GM19328 (cell line): Measurements from ENCODE around the gene KBTBD3.
"Not testable (repeated sequence)": the region's sequence is repeated elsewhere in the genome, so short reads cannot be mapped to it uniquely, and the experiment has no call there.

Source experiments
- ATAC-seq: cut with Tn5 transposase; IDR thresholded peaks from one replicate; pipeline ENCODE4 v1.9.1; 2021; ENCODE audit warnings: mild to moderate bottlenecking, moderate library complexity; ENCODE audit not compliant: unreplicated experiment

Gene KBTBD3

GRCh38 chr11:106012744-106013143 lies 64.4 kb downstream of the KBTBD3 start:
- ATAC-seq = no peak

GRCh38 chr11:106011481-106011880 lies 65.7 kb downstream of the KBTBD3 start:
- ATAC-seq = no peak

DNA sequence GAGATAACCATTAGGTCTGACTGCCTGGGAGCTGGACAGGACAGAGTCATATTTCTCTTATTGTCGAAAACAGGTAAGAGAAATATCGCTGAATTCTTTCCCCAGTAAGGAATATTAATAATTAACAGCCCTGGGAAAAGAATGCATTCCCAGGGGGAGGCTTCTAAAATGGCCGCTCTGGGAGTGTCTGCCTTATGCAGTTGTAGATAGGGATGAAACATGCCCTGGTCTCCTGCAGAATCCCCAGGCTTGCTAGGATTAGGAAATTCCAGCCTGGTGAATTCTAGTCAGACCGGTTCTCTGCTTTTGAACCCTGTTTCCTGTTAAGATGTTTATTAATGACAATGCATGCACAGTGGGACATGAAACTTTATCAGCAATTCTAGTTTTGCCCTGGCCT lies 74.1 kb downstream of the KBTBD3 start:
- ATAC-seq = not testable (repeated sequence)

- ATAC-seq = no peak
Observed at GRCh38 chr11:106001304-106002012, 75.7 kb downstream of the KBTBD3 start.
